ENCODE data around the gene CSTF2T.
"Not testable (repeated sequence)": the region's sequence is repeated elsewhere in the genome, so short reads cannot be mapped to it uniquely, and the experiment has no call there.

Gene CSTF2T

GRCh38 chr10:51689536-51689935, 9.9 kb downstream of the CSTF2T start:
- Histone ChIP-seq H3K36me3 (ENCODE audit: control insufficient read depth, insufficient read depth, low read length) (no peaks in the 10 kb centered on the region), H3K9ac (ENCODE audit: low read length) (no peak overlapping the region), H3K27ac (ENCODE audit: low read depth, low read length) (no peak overlapping the region), H3K4me3 (ENCODE audit: low read length) (no peak overlapping the region), H3K4me1 (ENCODE audit: control insufficient read depth, insufficient read depth, low read length) (no peaks in the 10 kb centered on the region), H3K27me3 (ENCODE audit: control insufficient read depth, insufficient read depth, low read length) (no peaks in the 10 kb centered on the region)

- not testable (repeated sequence) for H3K27me3 ChIP-seq (ENCODE audit: control insufficient read depth, insufficient read depth, low read length); H3K4me3 ChIP-seq (ENCODE audit: low read length); H3K4me1 ChIP-seq (ENCODE audit: control insufficient read depth, insufficient read depth, low read length); H3K36me3 ChIP-seq (ENCODE audit: control insufficient read depth, insufficient read depth, low read length); H3K27ac ChIP-seq (ENCODE audit: low read depth, low read length); H3K9ac ChIP-seq (ENCODE audit: low read length)
These were observed 10.6 kb downstream of the CSTF2T start for GRCh38 chr10:51688826-51689225.

- Histone ChIP-seq H3K9ac (ENCODE audit: low read length) (no peak overlapping the region), H3K4me3 (ENCODE audit: low read length) (no peak overlapping the region), H3K27ac (ENCODE audit: low read depth, low read length) (no peak overlapping the region), H3K27me3 (ENCODE audit: control insufficient read depth, insufficient read depth, low read length) (no peaks in the 10 kb centered on the region), H3K36me3 (ENCODE audit: control insufficient read depth, insufficient read depth, low read length) (no peaks in the 10 kb centered on the region), H3K4me1 (ENCODE audit: control insufficient read depth, insufficient read depth, low read length) (no peaks in the 10 kb centered on the region)
These were observed 12.1 kb downstream of the CSTF2T start for GRCh38 chr10:51687296-51687695.

- Histone ChIP-seq H3K36me3 (ENCODE audit: control insufficient read depth, insufficient read depth, low read length) (no peaks in the 10 kb centered on the region), H3K4me3 (ENCODE audit: low read length) (no peak overlapping the region), H3K27ac (ENCODE audit: low read depth, low read length) (no peak overlapping the region), H3K4me1 (ENCODE audit: control insufficient read depth, insufficient read depth, low read length) (no peaks in the 10 kb centered on the region), H3K9ac (ENCODE audit: low read length) (no peak overlapping the region), H3K27me3 (ENCODE audit: control insufficient read depth, insufficient read depth, low read length) (no peaks in the 10 kb centered on the region)
These were observed 13.6 kb downstream of the CSTF2T start for GRCh38 chr10:51685768-51686167.

GRCh38 chr10:51683031-51683691, 16.2 kb downstream of the CSTF2T start:
- H3K4me1 ChIP-seq (ENCODE audit: control insufficient read depth, insufficient read depth, low read length) = no peaks in the 10 kb centered on the region
- no peaks in the 10 kb centered on the region for H3K36me3 ChIP-seq (ENCODE audit: control insufficient read depth, insufficient read depth, low read length)
- no peak overlapping the region for H3K27ac ChIP-seq (ENCODE audit: low read depth, low read length)
- no peak overlapping the region for H3K9ac ChIP-seq (ENCODE audit: low read length)
- no peak overlapping the region for H3K4me3 ChIP-seq (ENCODE audit: low read length)
- no peaks in the 10 kb centered on the region for H3K27me3 ChIP-seq (ENCODE audit: control insufficient read depth, insufficient read depth, low read length)

GRCh38 chr10:51679841-51680240, 19.6 kb downstream of the CSTF2T start:
- H3K9ac ChIP-seq (ENCODE audit: low read length) = no peak overlapping the region
- H3K27me3 ChIP-seq (ENCODE audit: control insufficient read depth, insufficient read depth, low read length) = no peaks in the 10 kb centered on the region
- H3K4me3 ChIP-seq (ENCODE audit: low read length) = no peak overlapping the region

GRCh38 chr10:51675088-51675487, 24.3 kb downstream of the CSTF2T start:
- no peak overlapping the region for H3K4me3 ChIP-seq (ENCODE audit: low read length)
- H3K27ac ChIP-seq (ENCODE audit: low read depth, low read length) = no peak overlapping the region
- no peak overlapping the region for H3K9ac ChIP-seq (ENCODE audit: low read length)
- no peaks in the 10 kb centered on the region for H3K27me3 ChIP-seq (ENCODE audit: control insufficient read depth, insufficient read depth, low read length)
- H3K4me1 ChIP-seq (ENCODE audit: control insufficient read depth, insufficient read depth, low read length) = no peaks in the 10 kb centered on the region
- H3K36me3 ChIP-seq (ENCODE audit: control insufficient read depth, insufficient read depth, low read length) = no peaks in the 10 kb centered on the region

More at GRCh38 chr10:51679841-51680240, 19.6 kb downstream of the CSTF2T start:
- Histone ChIP-seq H3K36me3 (ENCODE audit: control insufficient read depth, insufficient read depth, low read length) (no peaks in the 10 kb centered on the region), H3K4me1 (ENCODE audit: control insufficient read depth, insufficient read depth, low read length) (no peaks in the 10 kb centered on the region), H3K27ac (ENCODE audit: low read depth, low read length) (no peak overlapping the region)

- no peaks in the 10 kb centered on the region for H3K27me3 ChIP-seq (ENCODE audit: control insufficient read depth, insufficient read depth, low read length)
- H3K9ac ChIP-seq (ENCODE audit: low read length) = no peak overlapping the region
- H3K4me1 ChIP-seq (ENCODE audit: control insufficient read depth, insufficient read depth, low read length) = peaks cover 6% of the 10 kb centered on the region
- H3K4me3 ChIP-seq (ENCODE audit: low read length) = no peak overlapping the region
- H3K27ac ChIP-seq (ENCODE audit: low read depth, low read length) = no peak overlapping the region
- no peaks in the 10 kb centered on the region for H3K36me3 ChIP-seq (ENCODE audit: control insufficient read depth, insufficient read depth, low read length)
These were observed 27.3 kb downstream of the CSTF2T start for GRCh38 chr10:51672039-51672535.

GRCh38 chr10:51669041-51669440, 30.4 kb downstream of the CSTF2T start:
- no peak overlapping the region for H3K27ac ChIP-seq (ENCODE audit: low read depth, low read length)
- H3K27me3 ChIP-seq (ENCODE audit: control insufficient read depth, insufficient read depth, low read length) = no peaks in the 10 kb centered on the region
- peaks cover 6% of the 10 kb centered on the region for H3K4me1 ChIP-seq (ENCODE audit: control insufficient read depth, insufficient read depth, low read length)
- H3K9ac ChIP-seq (ENCODE audit: low read length) = no peak overlapping the region
- H3K4me3 ChIP-seq (ENCODE audit: low read length) = no peak overlapping the region
- H3K36me3 ChIP-seq (ENCODE audit: control insufficient read depth, insufficient read depth, low read length) = no peaks in the 10 kb centered on the region

- H3K4me1 ChIP-seq (ENCODE audit: control insufficient read depth, insufficient read depth, low read length) = peaks cover 6% of the 10 kb centered on the region
- H3K4me3 ChIP-seq (ENCODE audit: low read length) = no peak overlapping the region
- no peak overlapping the region for H3K9ac ChIP-seq (ENCODE audit: low read length)
- no peaks in the 10 kb centered on the region for H3K36me3 ChIP-seq (ENCODE audit: control insufficient read depth, insufficient read depth, low read length)
- H3K27me3 ChIP-seq (ENCODE audit: control insufficient read depth, insufficient read depth, low read length) = no peaks in the 10 kb centered on the region
- H3K27ac ChIP-seq (ENCODE audit: low read depth, low read length) = no peak overlapping the region
These were observed 31.1 kb downstream of the CSTF2T start for GRCh38 chr10:51668336-51668689.

- no peak overlapping the region for H3K27ac ChIP-seq (ENCODE audit: low read depth, low read length)
These were observed 31.6 kb downstream of the CSTF2T start for GRCh38 chr10:51667678-51668335.

GRCh38 chr10:51666456-51666855, 32.9 kb downstream of the CSTF2T start:
- Histone ChIP-seq H3K9ac (ENCODE audit: low read length) (no peak overlapping the region), H3K4me1 (ENCODE audit: control insufficient read depth, insufficient read depth, low read length) (peaks cover 6% of the 10 kb centered on the region), H3K27me3 (ENCODE audit: control insufficient read depth, insufficient read depth, low read length) (no peaks in the 10 kb centered on the region), H3K36me3 (ENCODE audit: control insufficient read depth, insufficient read depth, low read length) (no peaks in the 10 kb centered on the region), H3K4me3 (ENCODE audit: low read length) (no peak overlapping the region), H3K27ac (ENCODE audit: low read depth, low read length) (no peak overlapping the region)

More at GRCh38 chr10:51667678-51668335, 31.6 kb downstream of the CSTF2T start:
- H3K27me3 ChIP-seq (ENCODE audit: control insufficient read depth, insufficient read depth, low read length) = no peaks in the 10 kb centered on the region
- H3K36me3 ChIP-seq (ENCODE audit: control insufficient read depth, insufficient read depth, low read length) = no peaks in the 10 kb centered on the region
- H3K4me1 ChIP-seq (ENCODE audit: control insufficient read depth, insufficient read depth, low read length) = peaks cover 6% of the 10 kb centered on the region
- H3K9ac ChIP-seq (ENCODE audit: low read length) = no peak overlapping the region
- no peak overlapping the region for H3K4me3 ChIP-seq (ENCODE audit: low read length)

- Histone ChIP-seq H3K4me1 (ENCODE audit: control insufficient read depth, insufficient read depth, low read length) (peaks cover 8% of the 10 kb centered on the region), H3K9ac (ENCODE audit: low read length) (no peak overlapping the region), H3K36me3 (ENCODE audit: control insufficient read depth, insufficient read depth, low read length) (no peaks in the 10 kb centered on the region), H3K27me3 (ENCODE audit: control insufficient read depth, insufficient read depth, low read length) (no peaks in the 10 kb centered on the region), H3K27ac (ENCODE audit: low read depth, low read length) (no peak overlapping the region), H3K4me3 (ENCODE audit: low read length) (no peak overlapping the region)
These were observed 36.3 kb downstream of the CSTF2T start for GRCh38 chr10:51663086-51663485.
